ENCODE measurements around the gene BFSP2. TPM values are rescaled to one million over a fixed set of nuclear protein-coding genes. Genes with fewer than 3 reads are reported as not detected.

The BFSP2 gene
- total RNA-seq, 1 donor from 2014 or later: 1.3 TPM

DNA sequence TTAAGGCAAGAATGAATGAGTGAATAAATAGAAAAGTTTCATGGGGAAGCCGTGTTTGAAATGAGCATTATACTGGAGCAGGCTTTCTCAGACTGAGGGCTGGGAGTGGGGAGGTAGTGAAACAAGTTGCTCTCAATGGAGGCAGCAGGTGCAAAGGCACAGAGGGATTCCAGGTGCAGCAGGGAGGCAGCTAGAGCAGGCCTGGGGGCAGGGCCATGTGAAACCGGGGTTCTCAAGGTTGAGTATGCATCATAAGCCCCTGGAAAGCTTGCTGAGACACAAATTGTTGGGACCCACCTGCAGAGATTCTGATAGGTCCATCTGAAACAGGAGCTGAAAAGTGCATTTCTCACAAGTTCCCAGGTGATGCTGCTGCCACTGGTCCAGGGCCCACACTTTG is 45.3 kb downstream of the BFSP2 start:
- no peak overlapping the region for H3K27ac Mint-ChIP-seq
- POLR2A ChIA-PET: interaction anchor here (1.0 to 13.0 kb wide), 3 partner anchors 30 to 129 kb away, joined by 3 to 149 read pairs (median 3); partner anchors contain the start of gene CDV3
- CTCF ChIA-PET: interaction anchor here (0.7 kb wide), 1 partner anchor 130 kb away, joined by 3 read pairs; no protein-coding TSS in a partner anchor

DNA sequence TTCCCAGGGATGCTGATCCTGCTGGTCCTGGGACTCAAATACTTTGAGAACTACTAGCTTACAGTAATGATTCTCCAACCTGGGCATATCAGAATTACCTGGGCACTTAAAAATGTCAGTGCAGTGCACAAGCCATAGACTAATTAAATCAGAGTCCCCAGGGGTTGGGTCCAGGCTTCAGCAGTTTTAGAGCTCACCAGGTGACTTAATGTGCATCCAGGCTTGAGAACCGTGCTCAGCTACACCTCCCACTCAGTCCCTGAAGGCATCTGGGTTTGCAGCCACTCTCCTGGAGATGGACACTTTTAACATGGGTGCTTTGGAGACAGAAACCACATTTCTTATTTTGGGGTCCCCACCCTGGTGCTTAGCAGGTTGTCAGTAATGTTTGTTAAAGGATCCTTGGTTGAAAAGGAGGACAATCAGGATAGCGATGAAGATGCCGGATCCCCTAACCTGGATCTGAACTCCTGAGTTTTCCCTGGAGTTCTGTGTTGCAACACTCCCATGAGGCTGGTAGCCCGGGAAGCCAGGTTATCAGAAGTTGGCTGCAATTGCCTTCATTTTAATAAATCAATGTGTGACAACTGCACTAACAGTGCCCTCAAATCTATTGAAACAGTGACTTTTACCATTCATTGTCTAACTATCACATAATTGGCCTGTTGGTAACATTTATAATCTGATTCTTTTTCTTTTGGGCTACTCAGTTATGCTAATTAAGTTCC is 48.1 kb downstream of the BFSP2 start:
- DNase-seq (no peak), ATAC-seq (ENCODE audit: low read depth) (peak; percentile 64)
- Mint-ChIP-seq H3K4me1 (peaks cover 61% of the 10 kb centered on the region), H3K9me3 (no peaks in the 10 kb centered on the region), H3K27ac (peak overlapping the region; percentile 95), H3K27me3 (peaks cover 3% of the 10 kb centered on the region), H3K4me3 (peak overlapping the region; percentile 80), H3K36me3 (ENCODE audit: low read depth) (no peaks in the 10 kb centered on the region)
- CTCF ChIA-PET: interaction anchor here (1.2 to 1.8 kb wide), 7 partner anchors 10 to 127 kb away, joined by 3 to 8 read pairs (median 4); partner anchors contain the start of gene CDV3
- intact Hi-C loops (cut with micrococcal nuclease): loop anchor here (1.0 to 10.0 kb wide), 9 partner anchors 18 to 1037 kb away; partner anchors contain the start of genes ANAPC13, CDV3, CEP63 and SRPRB
- TF ChIP-seq, protein P1, sequence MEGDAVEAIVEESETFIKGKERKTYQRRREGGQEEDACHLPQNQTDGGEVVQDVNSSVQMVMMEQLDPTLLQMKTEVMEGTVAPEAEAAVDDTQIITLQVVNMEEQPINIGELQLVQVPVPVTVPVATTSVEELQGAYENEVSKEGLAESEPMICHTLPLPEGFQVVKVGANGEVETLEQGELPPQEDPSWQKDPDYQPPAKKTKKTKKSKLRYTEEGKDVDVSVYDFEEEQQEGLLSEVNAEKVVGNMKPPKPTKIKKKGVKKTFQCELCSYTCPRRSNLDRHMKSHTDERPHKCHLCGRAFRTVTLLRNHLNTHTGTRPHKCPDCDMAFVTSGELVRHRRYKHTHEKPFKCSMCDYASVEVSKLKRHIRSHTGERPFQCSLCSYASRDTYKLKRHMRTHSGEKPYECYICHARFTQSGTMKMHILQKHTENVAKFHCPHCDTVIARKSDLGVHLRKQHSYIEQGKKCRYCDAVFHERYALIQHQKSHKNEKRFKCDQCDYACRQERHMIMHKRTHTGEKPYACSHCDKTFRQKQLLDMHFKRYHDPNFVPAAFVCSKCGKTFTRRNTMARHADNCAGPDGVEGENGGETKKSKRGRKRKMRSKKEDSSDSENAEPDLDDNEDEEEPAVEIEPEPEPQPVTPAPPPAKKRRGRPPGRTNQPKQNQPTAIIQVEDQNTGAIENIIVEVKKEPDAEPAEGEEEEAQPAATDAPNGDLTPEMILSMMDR (IDR thresholded peaks at IDR 0.05): no peak
- POLR2A ChIA-PET: interaction anchor here (0.8 to 13.0 kb wide), 15 partner anchors 9 to 214 kb away, joined by 3 to 149 read pairs (median 6); partner anchors contain the start of genes CDV3 and TOPBP1

More for the DNA sequence above, 45.3 kb downstream of the BFSP2 start:
- TF ChIP-seq, protein P1 (IDR thresholded peaks at IDR 0.05): no peak
- Mint-ChIP-seq H3K27me3 (no peaks in the 10 kb centered on the region), H3K36me3 (ENCODE audit: low read depth) (no peaks in the 10 kb centered on the region), H3K9me3 (no peaks in the 10 kb centered on the region), H3K4me3 (no peak overlapping the region), H3K4me1 (peaks cover 70% of the 10 kb centered on the region)
- ATAC-seq (ENCODE audit: low read depth): no peak
- no peak for DNase-seq
- intact Hi-C loops (cut with micrococcal nuclease): loop anchor here (2.0 to 10.0 kb wide), 2 partner anchors 218 to 1040 kb away; partner anchors contain the start of genes ANAPC13 and CEP63

DNA sequence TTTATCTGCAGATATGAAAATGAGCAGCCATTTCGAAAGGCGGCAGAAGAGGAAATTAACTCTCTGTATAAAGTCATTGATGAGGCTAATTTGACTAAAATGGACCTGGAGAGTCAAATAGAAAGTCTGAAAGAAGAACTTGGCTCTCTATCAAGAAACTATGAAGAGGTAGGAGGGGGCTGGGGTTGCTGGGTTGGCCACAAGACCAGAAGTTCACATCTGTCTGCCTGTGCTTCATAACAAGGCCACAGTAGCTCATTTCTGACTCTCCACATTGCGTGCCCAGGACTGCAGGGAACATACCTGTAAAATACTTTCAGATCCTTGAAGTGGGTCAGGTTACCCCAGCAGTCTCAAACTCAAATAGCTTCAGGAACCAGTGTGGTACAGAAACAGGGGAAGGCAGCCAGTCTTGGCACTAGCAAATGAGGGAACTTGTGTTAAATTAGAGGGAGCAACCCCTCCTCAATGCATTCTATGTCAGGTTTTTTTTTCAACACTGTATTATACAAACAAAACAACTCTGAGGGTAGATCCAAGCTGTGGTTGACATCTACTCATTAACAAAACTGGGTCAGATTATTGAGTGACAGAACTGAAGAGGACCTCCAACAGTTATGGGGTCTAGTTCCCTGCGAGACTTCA is 48.7 kb downstream of the BFSP2 start:
- H3K36me3 Mint-ChIP-seq (ENCODE audit: low read depth): no peaks in the 10 kb centered on the region
- intact Hi-C loops (cut with micrococcal nuclease): loop anchor here (1.0 to 10.0 kb wide), 9 partner anchors 18 to 1036 kb away; partner anchors contain the start of genes ANAPC13, CDV3, CEP63 and SRPRB
- H3K4me3 Mint-ChIP-seq: peak overlapping the region; percentile 80
- ATAC-seq (ENCODE audit: low read depth) (peak; percentile 88), DNase-seq (peak; percentile 40)
- POLR2A ChIA-PET: interaction anchor here (0.6 to 13.0 kb wide), 16 partner anchors 8 to 213 kb away, joined by 3 to 149 read pairs (median 6); partner anchors contain the start of genes CDV3 and TOPBP1
- peaks cover 55% of the 10 kb centered on the region for H3K4me1 Mint-ChIP-seq
- H3K27me3 Mint-ChIP-seq: peaks cover 6% of the 10 kb centered on the region
- H3K9me3 Mint-ChIP-seq: no peaks in the 10 kb centered on the region
- CTCF ChIA-PET: interaction anchor here (0.7 to 1.8 kb wide), 7 partner anchors 9 to 130 kb away, joined by 3 to 8 read pairs (median 3); partner anchors contain the start of gene CDV3
- TF ChIP-seq, protein P1 (IDR thresholded peaks at IDR 0.05): no peak
- H3K27ac Mint-ChIP-seq: peak overlapping the region; percentile 95

DNA sequence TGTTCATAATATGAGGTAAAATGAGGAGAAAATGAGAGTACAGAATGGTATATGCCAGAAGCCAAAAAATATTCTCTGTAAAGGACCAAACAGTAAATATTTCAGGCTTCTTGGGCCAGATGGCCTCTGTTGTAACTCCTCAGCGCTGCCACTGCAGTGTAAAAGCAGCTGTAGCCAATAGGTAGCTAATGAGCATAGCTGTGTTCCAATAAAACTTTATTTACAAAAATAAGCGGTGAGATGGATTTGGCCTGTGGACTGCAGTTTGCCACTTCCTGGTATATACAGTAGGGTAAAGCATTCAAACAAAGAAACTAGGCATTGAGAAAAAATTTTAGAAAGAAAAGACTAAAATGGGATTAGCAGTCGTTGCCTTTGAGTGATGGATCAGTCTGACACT is 51.5 kb downstream of the BFSP2 start:
- peaks cover 43% of the 10 kb centered on the region for H3K4me1 Mint-ChIP-seq
- intact Hi-C loops (cut with micrococcal nuclease): no loop called here
- no peaks in the 10 kb centered on the region for H3K9me3 Mint-ChIP-seq
- ChIA-PET POLR2A (interaction anchor here (13.0 kb wide), 1 partner anchor 123 kb away, joined by 149 read pairs; the partner anchor contains the start of gene CDV3), CTCF (interaction anchor here (1.1 kb wide), 1 partner anchor 127 kb away, joined by 3 read pairs; no protein-coding TSS in a partner anchor)
- no peak overlapping the region for H3K4me3 Mint-ChIP-seq
- H3K27me3 Mint-ChIP-seq: peaks cover 19% of the 10 kb centered on the region
- DNase-seq (no peak), ATAC-seq (ENCODE audit: low read depth) (no peak)
- no peaks in the 10 kb centered on the region for H3K36me3 Mint-ChIP-seq (ENCODE audit: low read depth)
- TF ChIP-seq, protein P1 (IDR thresholded peaks at IDR 0.05): no peak
- no peak overlapping the region for H3K27ac Mint-ChIP-seq
